HG03196 (cell line): ENCODE results near the gene HNRNPA1L2.
A peak's percentile ranks its signal among the peaks of the same experiment; 100 is the strongest.
"Not testable (repeated sequence)": the region's sequence is repeated elsewhere in the genome, so short reads cannot be mapped to it uniquely, and the experiment has no call there.

ENCODE experiments used
- ATAC-seq: cut with Tn5 transposase; IDR thresholded peaks from one replicate; pipeline ENCODE4 v1.9.1; 2021; ENCODE audit not compliant: unreplicated experiment

HNRNPA1L2 gene

GRCh38 chr13:52642131-52642530 is at the start of gene HNRNPA1L2:
TSS of gene HNRNPA1L2 (plus strand) at chr13:52642431. CDS start at chr13:52642493, 62 bp downstream.
- no peak for ATAC-seq

DNA sequence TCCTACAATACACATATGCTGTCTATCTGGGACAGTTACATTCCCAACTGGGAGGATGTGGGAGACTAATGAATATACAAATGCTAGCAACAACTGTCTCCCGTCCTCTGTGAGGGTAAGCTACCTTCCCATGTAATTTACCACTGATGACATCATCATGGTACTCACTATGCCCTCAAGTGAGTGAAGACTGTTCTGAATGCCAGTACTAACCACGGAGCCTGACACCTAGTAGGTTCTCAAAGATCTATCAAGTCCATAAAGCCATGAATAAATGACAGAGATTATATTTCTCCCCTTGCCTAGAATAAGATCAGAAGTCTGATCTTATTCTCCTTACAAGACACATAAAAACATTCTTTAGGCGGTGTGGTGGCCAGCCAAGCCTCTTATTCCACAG is 49.1 kb upstream of the HNRNPA1L2 start:
- ATAC-seq, result not testable (repeated sequence)

- ATAC-seq, result not testable (repeated sequence)
These were observed 48.4 kb upstream of the HNRNPA1L2 start for GRCh38 chr13:52593812-52594211.

- ATAC-seq, result not testable (repeated sequence)
These were observed 47.9 kb upstream of the HNRNPA1L2 start for GRCh38 chr13:52594295-52594694.

GRCh38 chr13:52597676-52598075 is 44.6 kb upstream of the HNRNPA1L2 start:
- ATAC-seq, result no peak

GRCh38 chr13:52599037-52599847 is 43.0 kb upstream of the HNRNPA1L2 start:
- ATAC-seq, result peak; percentile 15

DNA sequence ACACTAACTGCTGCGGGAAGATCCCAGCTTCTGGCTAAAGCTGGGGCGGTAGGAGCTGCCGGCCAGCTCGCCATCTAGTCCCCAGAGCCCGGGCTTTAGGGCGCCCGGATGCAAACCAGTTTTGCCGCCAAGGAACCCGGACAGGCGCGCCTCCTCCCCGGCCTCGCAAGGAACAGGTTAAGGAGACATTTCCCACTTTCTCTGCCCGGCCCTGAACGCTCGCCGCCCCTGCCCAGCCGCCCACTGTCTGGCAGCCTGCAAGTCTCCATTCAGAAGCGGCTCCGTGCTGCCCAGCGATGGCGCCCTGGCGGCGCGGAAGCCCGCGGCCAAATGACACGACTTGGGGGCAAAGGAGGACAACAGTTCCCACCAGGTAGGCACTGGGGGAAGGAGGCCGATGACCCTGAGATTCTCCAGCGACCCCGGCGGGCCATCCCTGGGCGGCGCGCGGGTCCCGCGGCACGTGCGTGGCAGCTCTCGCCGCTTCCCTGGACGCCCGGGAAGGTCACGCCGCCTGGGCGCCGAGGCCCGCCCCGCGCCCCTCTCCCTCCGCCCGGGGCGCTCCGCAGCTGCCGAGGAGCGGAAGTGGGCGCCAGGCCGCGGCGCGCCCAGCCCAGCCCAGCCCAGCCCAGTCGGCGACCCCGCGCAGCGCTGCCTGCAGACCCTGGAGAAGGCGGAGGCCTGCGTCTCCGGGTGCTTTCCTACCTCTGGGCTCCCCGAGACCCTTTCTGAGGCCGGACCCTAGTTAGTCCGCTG is 42.2 kb upstream of the HNRNPA1L2 start:
- ATAC-seq, result peak; percentile 69

GRCh38 chr13:52600666-52601065 is 41.6 kb upstream of the HNRNPA1L2 start:
- no peak for ATAC-seq

- not testable (repeated sequence) for ATAC-seq
These were observed 38.9 kb upstream of the HNRNPA1L2 start for GRCh38 chr13:52603316-52603715.

- ATAC-seq, result not testable (repeated sequence)
These were observed 36.1 kb upstream of the HNRNPA1L2 start for GRCh38 chr13:52606126-52606525.

- ATAC-seq, result not testable (repeated sequence)
These were observed 35.4 kb upstream of the HNRNPA1L2 start for GRCh38 chr13:52606795-52607194.

DNA sequence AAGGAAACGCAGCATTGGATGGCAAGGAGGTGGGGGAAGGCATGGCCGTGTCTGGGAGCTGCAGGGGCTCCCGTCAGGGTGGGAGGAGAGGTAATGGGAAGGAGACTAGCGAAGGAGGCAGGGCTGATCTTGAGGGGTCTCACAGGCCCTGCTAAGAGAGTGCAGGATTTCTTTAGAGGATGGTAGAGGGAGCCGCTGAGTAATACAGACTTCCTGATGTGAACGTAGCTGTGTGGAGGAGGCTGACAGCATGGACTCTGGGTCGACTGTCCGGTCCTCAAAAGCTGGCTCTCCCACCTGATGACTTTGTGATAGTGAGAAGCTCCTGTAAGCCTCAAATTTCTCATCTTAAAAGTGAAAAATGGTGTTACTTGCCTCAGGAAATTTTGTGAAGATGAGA is 34.0 kb upstream of the HNRNPA1L2 start:
- ATAC-seq, result not testable (repeated sequence)

DNA sequence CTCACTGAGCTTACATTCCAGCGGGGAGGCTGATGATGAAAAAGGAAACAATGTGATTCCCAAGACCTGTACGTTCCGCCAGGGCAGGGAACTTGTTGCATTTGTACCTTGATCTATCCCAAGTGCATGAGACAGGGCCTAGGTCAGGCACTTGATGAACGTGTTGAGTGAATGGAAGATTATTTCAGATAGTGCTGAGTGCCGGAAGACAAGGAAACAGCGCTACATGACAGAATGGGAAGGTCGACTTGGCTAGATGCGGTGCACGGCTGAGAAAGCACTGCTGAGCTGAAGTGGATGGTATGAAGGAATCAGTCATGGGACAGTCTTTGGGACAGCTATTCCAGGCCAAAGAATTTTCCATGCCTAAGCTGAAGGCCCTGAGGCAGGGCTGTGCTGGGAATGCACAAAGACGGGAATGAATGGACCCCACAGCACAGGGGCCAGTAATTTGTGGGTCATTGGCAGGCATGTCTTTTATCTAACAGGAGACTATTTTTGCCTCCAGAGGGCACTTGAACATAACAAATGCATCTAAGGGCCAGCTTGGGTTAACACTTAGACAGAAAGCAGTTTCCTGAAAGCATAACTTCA is 33.1 kb upstream of the HNRNPA1L2 start:
- not testable (repeated sequence) for ATAC-seq

DNA sequence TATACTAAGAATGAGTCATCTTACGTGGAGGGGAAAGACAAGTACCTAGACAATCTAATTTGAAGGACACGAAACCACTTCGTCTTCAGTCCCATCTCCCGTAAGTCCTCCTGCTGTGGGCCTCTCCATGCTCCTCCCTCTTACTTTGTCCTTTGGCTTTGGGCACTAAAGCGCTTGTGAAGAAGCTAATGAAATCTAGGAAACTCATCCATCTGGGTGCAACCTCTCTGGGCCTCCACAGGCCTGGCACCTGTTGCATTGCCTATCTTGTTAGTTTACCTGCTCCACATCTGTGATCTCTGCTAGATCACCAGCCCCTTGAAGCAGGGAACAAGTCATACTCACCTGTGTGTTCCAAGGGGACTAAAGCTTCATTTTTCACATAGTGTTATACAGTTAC is 32.1 kb upstream of the HNRNPA1L2 start:
- not testable (repeated sequence) for ATAC-seq

DNA sequence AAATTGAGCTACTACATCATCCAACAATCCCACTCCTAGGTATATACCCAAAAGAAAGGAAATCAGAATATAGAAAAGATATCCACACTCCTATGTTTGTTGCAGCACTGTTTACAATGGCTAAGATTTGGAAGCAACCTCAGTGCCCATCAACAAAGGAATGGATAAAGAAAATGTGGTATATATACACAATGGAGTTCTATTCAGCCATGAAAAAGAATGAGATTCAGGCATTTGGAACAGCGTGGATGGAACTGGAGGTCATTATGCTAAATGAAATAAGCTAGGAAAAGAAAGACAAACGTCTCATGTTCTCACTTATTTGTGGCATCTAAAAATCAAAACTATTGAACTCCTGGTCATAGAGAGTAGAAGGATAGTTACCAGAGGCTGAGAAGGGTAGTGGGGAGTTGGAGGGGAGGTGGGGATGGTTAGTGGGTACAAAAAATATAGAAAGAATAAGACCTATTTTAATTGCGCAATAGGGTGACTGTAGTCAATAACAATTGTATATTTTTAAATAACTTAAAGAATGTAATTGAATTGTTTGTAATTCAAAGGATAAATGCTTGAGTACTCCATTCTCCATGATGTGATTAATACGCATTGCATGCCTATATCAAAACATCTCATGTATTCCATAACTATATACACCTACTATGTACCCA is 27.0 kb upstream of the HNRNPA1L2 start:
- no peak for ATAC-seq

DNA sequence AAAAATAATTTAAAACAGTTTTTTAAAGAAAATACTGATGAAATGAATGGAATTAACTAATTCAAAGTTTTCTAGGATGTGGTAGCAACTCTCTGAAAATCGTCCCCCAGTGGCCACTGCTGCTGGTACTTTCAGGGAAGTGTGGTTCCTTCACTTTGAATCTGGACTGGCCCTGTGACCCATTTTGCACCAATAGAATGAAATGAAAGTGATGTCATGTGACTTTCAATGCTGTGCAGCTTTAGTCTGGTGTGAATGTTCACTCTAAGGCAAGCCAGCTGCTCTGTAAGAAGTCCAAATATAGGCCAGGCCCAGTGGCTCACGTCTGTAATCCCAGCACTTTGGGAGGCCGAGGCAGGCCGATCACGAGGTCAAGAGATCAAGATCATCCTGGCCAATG is 26.4 kb upstream of the HNRNPA1L2 start:
- ATAC-seq, result no peak

DNA sequence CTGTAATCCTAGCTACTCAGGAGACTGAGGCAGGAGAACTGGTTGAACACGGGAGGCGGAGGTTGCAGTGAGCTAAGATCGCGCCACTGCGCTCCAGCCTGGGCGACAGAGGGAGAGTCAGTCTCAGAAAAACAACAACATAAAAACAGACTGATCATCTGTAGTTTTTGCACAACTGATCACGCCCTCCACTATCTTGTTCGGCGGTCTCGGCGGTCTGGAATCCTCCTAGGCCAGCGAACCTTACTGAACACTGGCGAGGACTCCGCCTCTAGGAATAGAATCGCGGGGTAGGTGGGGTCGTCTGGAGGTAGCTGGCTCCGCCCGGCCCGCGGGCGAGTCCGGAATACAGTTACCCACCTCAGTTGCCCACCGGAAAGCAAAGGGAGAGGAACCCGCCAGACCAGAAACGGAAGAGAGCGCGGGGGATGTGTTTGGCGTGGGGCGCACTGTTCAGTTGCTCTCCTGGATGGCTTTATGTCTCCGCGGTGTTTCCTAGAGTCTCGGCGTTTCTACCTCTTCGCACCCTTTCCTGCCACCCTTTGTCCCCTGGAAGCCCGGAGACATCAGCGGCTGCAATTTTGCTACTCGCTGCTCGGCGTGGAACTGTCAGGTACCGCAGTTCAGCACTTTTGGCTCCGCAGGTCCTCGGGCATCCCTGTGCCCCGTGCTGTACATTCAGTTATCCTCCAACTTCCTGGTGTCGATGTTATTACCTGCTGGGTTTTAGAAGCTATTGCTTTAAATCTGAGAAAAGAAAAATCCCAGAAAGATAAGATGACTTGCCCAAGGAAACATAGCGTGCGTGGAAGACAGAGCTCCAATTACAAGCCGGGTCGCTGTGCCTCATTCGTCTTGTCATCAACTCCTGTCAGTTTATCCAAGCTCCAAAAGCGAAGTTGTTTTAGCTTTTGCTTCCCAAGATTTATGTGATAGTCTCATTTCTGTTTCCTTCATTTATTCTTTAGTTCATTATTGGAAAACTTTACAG is 24.9 kb upstream of the HNRNPA1L2 start:
- peak; percentile 98 for ATAC-seq

GRCh38 chr13:52631083-52631690 is 11.0 kb upstream of the HNRNPA1L2 start:
- ATAC-seq, result not testable (repeated sequence)

GRCh38 chr13:52638666-52639328 is 3.4 kb upstream of the HNRNPA1L2 start:
- no peak for ATAC-seq
